Measurements from ENCODE around the gene BABAM2.
"Not testable (repeated sequence)": the region's sequence is repeated elsewhere in the genome, so short reads cannot be mapped to it uniquely, and the experiment has no call there.

BABAM2 gene

DNA sequence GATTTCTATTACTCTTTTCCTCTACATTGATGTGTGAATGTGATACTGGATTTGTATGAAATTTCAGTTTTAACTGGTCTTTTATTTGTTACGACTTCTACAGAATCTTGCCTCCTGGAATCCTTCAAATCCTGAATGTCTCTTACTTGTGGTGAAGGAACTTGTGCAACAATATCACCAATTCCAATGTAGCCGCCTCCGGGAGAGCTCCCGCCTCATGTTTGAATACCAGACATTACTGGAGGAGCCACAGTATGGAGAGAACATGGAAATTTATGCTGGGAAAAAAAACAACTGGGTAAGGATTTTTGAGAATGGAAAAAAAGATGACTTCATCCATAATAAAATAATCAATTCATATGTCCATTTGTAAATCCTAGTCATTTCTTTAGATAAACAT, 134.6 kb downstream of the BABAM2 start:
- no peak for DNase-seq (ENCODE audit: low read depth in 2 of 2)

DNA sequence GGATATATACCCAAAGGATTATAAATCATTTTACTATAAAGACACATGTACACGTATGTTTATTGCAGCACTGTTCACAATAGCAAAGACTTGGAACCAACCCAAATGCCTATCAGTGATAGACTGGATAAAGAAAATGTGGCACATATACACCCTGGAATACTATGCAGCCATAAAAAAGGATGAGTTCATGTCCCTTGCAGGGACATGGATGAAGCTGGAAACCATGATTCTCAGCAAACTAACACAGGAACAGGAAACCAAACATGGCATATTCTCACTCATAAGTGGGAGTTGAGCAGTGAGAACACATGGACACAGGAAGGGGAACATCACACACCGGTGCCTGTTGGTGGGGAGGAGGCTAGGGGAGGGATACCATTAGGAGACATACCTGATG, 135.7 kb downstream of the BABAM2 start:
- DNase-seq (ENCODE audit: low read depth in 2 of 2): not testable (repeated sequence)

DNA sequence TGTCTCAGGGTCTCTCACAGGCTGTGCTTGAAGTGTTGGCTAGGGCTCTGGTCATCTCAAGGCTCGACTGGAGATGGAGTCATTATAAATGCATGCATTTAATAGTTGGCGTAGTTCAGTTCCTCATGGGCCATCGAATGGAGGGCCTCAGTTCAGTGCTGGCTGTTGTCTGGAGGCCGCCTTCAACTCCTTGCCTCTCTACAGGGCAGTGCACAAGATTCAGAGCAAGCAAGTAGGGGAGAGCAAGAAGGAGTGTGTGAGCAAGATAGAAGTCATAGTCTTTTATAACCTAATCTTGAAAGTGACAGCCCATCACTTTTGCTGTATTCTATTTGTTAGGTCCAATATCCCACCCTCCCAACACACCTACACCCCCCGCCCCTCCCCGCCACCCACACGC, 137.5 kb downstream of the BABAM2 start:
- DNase-seq (ENCODE audit: low read depth in 2 of 2): no peak

DNA sequence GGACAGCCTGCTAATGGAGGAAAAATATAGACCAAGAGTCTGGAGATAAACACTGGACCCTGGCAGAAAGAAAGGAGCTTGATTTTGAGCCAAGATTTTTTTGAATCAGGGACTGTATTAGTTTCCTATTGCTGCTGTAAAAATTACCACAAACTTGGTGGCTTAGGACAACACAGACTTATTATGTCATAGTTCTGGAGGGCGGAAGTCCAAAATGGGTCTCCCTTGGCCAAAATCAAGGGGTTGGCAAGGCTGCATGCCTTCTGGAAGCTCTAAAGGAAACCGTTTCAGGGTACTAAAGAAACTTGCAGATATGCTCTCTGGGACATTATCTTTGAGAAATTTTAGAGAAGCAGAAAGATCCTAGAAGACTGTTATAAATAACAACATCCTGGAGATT, 140.1 kb downstream of the BABAM2 start:
- DNase-seq (ENCODE audit: low read depth in 2 of 2): no peak

DNA sequence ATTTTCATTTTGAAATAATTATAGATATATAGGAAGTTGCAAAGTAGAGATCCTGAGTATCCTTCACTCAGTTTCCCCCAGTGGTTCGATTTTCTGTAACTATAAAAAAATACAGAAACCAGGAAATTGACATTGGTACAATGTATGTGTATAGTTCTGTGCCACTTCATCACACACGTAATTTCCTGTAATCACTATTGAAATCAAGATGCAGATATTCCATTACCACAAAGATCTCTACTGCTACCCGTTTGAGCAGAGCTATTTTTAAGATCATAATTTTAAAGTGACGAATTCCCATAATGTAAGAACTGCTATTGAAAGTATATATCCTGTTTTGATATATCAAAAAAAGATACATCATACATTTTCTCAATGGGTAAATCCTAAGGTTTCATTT, 142.3 kb downstream of the BABAM2 start:
- no peak for DNase-seq (ENCODE audit: low read depth in 2 of 2)

DNA sequence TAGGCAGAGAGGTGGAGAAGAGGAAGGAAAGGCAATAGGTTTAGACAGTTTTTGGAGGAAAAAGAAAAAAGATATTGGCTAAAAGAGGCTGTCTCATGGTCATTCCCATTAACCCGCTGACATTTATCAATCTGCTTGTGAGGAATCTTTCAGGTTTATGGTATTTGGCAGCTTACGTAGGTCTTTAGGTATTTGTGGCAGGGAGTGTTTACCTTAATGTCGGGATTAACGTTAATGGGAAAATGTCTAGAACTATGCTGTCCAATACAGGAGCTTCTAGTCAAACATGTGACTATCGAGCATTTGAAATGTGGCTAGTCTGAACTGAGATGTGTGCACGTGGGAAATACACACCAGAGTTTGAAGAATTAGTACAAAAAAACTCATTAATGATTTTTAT, 144.2 kb downstream of the BABAM2 start:
- DNase-seq (ENCODE audit: low read depth in 2 of 2): no peak

DNA sequence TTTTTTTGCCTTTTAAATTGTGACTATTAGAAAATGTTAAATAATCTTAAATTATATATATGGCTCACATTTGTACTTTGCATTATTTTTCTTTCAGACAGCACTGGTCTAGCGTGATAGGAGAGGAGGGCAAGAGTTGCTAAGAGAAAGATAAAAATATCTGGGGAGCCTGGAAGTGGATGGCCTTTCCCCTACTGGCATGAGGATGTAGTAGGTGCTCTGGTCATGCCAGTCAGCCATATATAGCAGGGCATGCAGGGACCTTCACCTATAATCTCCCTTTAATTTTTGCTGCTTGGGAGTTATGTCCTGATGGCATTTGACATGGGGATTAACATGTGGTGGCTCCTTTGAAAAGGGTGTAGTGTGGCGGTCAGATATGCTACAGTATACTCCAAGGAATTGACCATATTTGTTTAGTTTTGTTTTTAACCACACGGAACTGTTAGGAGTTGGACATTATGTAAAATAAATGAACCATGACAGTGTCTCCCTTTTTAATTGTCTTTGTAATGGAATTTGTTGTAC, 144.7 kb downstream of the BABAM2 start:
- no peak for DNase-seq (ENCODE audit: low read depth in 2 of 2)

DNA sequence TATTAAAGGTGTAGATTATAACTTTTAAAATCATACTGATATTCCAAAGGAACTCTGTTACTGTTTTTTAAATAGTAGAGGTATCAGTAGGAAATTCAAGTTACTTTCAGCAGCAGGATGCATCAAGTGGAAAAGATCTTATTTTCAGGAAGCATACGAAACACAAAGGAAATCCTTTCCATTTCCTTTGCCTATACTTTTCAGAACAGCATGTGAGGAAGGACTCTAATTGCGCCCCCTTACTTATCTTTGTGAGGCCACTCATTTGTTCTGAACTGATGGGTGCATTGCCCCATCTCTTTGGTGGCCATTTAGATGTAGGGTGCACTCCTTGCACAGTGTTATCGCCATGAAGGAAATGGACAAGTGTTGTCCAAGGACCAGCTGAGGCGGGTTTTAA, 145.3 kb downstream of the BABAM2 start:
- no peak for DNase-seq (ENCODE audit: low read depth in 2 of 2)

DNA sequence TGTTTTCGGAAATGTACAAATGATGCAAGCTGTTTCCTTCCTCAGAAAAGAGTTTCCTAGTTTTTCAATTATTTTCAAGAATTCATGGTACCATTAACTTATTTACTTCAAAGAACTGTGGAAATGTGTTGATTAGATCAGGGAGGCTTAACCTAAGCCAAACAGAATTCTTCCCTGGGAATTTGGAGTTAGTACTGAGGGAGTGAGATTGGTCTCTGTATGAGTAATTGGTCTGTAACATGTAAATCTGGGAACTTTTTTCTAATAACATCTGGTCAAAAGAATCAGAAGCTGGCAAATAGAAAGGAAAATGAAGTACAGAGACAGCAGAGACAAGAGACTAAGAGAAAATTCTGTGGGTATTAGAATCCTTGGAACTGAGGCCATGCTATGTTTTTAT, 145.8 kb downstream of the BABAM2 start:
- no peak for DNase-seq (ENCODE audit: low read depth in 2 of 2)

DNA sequence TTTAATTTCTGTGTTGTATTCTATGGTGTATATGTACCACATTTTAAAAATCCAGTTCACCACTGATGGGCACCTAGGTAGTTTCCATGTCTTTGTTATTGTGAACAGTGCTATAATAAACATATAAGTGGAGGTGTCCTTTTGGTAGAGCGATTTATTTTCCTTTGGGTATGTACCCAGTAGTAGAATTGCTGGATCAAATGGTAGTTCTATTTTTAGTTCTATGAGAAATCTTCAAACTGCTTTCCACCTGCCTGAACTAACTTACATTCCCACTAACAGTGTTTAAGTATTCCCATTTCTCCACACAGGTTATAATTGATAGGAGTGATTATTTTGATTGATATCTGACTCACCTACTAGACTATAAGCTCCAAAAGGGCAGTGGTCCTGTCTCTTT, 148.2 kb downstream of the BABAM2 start:
- no peak for DNase-seq (ENCODE audit: low read depth in 2 of 2)

DNA sequence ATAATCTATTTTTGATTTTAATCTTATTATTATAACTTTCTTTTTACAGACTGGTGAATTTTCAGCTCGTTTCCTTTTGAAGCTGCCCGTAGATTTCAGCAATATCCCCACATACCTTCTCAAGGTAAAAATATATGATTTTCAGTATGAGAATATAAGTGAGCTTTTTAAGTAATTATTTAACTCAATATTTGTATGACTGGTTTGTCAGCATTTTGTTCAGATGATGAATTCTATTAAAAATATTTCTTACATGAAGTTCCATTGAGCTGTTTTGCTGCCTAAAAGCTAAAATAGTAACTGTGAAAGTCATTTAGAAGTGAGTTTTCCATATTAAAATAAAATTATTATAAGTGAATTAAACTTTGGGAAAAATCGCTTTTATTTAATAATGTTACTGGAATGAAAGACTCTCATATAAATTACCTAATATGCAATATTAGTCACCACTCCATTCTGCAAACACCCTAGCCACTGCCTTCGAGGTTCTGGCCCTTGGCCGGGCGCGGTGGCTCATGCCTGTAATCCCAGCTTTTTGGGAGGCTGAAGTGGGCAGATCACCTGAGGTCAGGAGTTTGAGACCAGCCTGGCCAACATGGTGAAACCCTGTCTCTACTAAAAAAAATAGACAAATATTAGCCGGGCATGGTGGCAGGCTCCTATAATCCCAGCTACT, 155.3 kb downstream of the BABAM2 start:
- DNase-seq (ENCODE audit: low read depth in 2 of 2): no peak

DNA sequence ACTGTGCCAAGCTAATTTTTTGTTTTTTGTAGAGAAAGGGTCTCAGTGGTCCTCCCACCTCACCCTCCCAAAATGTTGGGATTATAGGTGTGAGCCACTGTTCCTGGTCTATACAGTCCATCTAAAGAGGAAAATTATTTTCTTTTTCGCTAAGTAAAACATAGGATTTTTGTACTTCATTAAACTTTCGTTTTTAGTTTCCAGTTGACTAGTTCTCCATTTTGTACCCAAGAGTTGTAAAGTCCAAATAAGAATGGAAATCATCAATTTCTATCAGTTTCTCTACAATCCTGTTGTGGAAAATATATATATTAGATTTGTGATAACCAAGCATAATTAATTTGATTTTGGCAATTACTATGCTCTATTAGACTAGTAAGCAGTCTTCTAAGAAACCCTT, 156.4 kb downstream of the BABAM2 start:
- no peak for DNase-seq (ENCODE audit: low read depth in 2 of 2)

DNA sequence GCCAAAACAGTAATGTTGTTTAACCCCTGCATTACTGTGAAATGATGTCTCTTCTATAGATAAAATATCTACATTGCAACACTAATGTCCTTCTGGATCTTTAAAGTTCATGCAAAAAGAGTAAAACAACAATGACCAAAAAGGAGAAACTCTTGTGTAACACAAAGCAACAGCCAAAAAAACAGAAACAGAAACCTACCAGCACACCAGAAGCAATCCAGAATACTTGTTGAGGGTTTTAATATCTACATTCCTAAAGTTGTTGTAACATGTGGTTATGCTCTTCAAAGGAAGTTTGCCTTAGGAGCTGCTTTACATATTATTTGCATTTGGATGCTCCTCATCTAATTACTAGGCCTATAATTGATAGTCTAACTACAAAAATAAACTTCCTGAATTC, 157.2 kb downstream of the BABAM2 start:
- DNase-seq (ENCODE audit: low read depth in 2 of 2): no peak

DNA sequence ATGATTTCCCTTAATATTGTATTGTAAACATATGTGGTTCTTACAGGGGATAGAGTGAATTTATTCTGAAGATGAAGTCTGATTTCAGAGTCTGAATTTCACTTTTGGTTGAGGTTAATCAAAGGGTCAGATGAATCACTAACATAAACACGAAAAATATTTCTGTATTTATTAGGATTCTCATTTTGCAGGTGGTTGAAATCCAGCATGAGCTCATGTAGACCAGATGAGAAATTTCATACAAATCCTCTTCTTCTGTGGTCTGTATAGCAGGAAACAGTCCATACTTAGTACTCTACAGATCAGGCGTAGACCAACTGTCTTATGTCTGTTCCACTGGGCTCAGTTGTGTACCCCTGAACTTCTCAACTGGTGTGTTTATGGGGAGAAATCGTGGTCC, 157.8 kb downstream of the BABAM2 start:
- DNase-seq (ENCODE audit: low read depth in 2 of 2): no peak

DNA sequence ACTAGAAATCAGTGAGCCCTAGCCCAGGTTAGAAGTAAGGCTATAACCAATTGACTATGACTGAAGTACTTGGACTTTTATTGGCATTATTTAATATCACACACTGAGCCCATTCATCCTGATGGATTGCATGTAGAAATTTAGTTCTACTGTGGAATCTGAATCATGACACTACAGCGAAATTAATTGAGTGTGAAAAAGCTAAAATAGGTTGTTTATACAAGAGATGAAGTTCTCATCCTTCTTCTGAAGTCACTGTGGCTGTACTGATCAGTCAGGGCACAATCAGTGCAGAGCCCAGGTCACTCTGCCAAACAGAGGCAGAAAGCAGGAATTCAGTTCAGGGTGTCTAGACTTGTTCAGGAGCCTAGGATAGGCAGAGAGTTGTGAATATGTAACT, 158.9 kb downstream of the BABAM2 start:
- no peak for DNase-seq (ENCODE audit: low read depth in 2 of 2)

DNA sequence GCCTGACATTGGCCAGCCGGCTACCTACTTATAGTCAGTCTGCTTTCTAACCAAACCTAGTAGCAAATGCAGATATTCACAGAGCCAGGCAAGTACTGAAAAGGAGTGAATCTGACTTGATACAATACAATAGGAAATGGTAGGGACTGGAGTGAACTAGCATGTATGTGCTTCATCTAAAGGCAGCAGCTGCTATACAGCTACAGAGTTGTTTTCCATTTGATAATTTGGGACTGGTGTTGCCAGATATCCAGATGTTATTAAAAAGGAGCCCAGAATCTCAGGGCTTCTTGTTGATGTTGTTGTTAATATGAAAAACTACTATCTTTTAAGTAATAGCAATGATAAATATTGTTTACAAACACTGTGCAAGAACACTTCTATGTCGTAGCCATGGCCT, 159.4 kb downstream of the BABAM2 start:
- DNase-seq (ENCODE audit: low read depth in 2 of 2): no peak

DNA sequence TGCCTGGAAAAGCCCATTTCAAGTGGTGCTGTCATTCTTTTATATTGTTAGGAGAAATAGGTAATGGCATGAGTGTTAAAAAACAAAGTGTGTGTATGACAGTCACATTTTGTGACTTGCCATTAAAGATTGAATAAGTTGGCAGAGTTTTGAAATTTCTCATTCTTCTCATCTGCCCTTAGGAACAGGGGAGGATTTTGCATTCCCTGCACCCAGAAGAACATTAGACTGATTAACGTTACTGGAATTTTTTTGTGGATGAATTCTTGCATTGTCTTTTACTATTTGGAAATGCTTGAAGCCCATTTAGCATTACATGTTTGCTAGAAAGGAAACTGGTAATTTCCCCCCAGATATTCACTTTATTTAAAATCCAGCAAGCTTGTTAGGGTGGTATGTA, 162.2 kb downstream of the BABAM2 start:
- DNase-seq (ENCODE audit: low read depth in 2 of 2): no peak

DNA sequence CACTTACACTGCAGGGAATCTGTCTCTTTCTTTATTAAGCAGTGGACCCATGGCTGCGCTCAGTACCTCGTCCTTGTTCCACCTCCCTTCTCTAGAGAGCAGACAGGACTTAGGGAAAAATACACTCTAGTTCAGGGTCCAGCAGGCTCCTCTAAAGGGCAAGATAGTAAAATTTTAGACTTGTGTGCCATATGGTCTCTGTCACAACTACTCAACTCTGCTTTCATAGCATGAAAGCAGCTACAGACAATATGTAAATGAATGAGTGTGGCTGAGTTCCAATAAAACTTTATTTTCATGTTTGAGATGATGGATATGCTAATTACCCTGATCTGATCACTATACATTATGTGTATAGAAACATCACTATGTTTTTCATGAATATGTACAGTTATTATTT, 163.1 kb downstream of the BABAM2 start:
- DNase-seq (ENCODE audit: low read depth in 2 of 2): no peak

DNA sequence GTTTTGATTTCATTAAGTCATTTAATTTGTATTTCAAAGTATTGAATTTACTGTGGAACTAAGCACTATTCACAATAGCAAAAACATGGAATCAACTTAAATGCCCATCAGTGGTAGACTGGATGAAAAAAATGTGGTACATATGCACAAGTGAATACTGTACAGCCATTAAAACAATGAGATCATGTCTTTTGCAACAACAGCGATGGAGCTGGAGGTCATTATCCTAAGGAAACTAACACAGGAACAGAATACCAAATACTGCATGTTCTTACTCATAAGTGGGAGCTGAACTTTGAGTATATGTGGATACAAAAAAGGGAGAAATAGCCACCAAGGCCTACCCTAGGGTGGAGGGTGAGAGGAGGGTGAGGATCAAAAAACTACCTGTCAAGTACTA, 164.4 kb downstream of the BABAM2 start:
- no peak for DNase-seq (ENCODE audit: low read depth in 2 of 2)

DNA sequence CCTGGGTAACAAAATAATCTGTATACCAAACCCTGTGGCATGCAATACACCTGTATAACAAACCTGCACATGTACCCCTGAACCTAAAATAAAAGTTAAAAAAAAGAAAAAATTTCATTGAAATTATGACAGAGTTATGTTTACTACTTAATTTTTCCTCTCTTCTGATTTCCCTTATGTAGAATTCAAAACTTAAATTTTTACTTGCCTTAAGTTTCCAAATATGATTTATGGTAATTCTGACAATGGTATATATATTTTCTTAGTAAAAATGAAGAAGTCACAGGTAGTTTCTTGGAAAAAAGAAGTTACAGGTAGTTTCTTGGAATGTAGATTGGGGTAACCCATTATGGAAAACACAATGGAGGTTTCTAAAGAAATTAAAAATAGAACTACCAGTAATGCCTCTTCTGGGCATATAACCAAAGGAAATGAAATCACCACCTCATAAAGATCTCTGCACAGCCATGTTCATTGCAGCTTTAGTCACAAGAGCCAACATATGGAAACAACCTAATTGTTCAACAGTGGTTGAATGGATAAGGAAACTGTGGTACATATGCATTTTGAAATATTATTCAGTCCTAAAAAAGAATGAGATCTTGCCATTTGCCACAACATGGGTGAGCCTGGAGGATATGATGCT, 164.9 kb downstream of the BABAM2 start:
- DNase-seq (ENCODE audit: low read depth in 2 of 2): no peak

DNA sequence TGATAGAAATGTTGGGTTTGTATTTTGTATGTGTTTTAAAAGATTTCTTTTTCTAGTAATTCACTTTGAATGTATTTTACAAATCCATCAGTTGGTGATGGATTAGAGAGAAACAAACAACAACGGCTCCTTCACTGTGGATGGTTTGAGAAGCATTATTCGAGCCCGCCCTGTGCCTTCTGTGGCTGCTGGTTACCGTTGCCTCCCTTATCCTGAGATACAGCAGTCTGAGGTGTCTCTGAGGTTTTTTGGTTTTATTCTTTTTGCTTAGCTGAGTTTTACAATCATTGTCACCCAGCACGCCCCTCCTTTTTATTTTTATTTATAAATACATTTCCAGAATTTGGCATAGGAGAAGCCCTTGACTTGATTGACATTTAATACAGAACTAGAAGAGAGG, 168.3 kb downstream of the BABAM2 start:
- DNase-seq (ENCODE audit: low read depth in 2 of 2): no peak

DNA sequence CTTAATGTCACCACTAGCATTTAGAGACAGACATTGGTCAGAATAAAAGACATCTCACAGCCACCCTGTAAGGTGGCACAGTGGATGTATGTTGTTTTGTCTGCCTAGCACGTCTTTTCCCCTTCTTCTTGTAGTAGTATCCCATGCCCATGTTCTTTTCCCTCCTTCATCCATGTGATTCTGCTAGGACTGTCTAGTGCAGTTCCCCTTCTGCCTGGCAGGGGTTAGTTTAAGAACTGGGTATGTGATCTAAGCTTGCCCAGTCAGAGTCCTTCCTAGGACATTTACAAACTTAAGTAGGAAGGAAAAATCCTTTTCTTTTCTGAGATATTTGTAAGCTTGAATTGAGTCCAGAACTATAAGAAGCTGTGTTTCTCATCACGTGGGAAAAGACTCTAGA, 172.3 kb downstream of the BABAM2 start:
- DNase-seq (ENCODE audit: low read depth in 2 of 2): no peak

DNA sequence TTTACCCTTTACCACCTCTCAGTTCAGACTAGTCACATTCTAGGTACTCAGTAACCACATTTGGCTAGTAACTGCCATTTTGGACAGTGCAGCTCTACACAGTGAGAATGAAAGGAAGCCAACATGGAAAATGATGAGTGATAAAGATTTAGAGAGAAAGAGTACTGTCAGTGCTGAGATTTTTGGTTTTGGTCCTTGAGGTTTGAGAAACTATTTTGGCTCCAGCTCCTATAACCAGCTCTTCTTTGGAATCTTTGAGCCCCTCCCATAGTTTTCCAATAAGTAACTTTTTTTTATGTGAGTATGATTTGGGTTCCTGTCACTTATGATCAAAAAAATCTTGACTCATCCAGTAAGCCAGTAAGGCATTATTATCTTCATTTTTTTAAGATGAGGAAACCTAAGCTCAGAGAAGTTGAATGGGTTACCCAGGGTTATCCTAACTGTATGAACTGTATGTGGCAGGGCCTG, 173.0 kb downstream of the BABAM2 start:
- DNase-seq (ENCODE audit: low read depth in 2 of 2): no peak

DNA sequence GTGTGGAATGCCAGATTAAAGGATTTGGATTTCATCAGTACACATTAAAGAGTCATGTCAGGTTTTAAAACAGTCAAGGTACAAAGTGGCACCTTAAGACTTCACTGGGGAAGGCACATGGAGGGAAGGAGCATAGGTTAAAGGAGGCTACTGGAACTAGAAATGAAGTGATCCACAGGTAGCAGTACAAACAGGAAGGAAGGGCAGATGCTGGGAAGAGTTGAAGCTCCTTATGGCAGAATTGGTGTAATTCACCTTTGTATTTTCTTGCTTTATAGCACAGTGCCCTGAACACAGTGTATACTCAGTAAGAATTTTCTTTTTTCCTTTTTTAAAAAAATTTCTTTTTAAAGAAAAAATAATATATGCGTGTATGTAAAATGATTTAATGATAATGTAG, 177.1 kb downstream of the BABAM2 start:
- no peak for DNase-seq (ENCODE audit: low read depth in 2 of 2)
